H1 (cell line): Measurements from ENCODE around the gene SUCLG2. TPM values are rescaled to one million over a fixed set of nuclear protein-coding genes. Genes with fewer than 3 reads are reported as not detected.

Experiments
- CTCF ChIA-PET: fragments of 300-600 bp; sonication (Branson Sonifier 250); formaldehyde crosslinking; loops from one replicate; lab custom pipeline; 2021; ENCODE audit not compliant: partially characterized antibody; lab: Charles Lee
- POLR2A ChIA-PET: fragments of 300-600 bp; sonication (Branson Sonifier 250); formaldehyde crosslinking; loops from one replicate; lab custom pipeline; 2021; ENCODE audit warnings: inconsistent platforms; ENCODE audit not compliant: partially characterized antibody; lab: Charles Lee
- DNase-seq, 2 experiments: peaks; one replicate each; pipeline versions ENCODE4 v3.0.0 to v3.0.0-alpha.2; 2010 to 2022; ENCODE audit warnings: low spot score in 2 of 2, low read depth in 1 of 2, mixed read lengths in 1 of 2
- FAIRE-seq: peaks from 2 replicates; lab custom pipeline; 2011; peaks lifted over from hg19 to GRCh38; lab: Jason Lieb, UNC
- H2AFZ ChIP-seq: 2 replicates; pipeline ENCODE4 v1.8.1; 2012; ENCODE audit warnings: low read length, inconsistent platforms
- H2AK5ac ChIP-seq: 2 replicates; pipeline ENCODE4 v1.6.1; 2013; ENCODE audit warnings: low read depth, low read length
- H2BK120ac ChIP-seq: replicated peaks from 2 replicates; pipeline ENCODE3; 2013; ENCODE audit warnings: low read depth, low read length, inconsistent platforms
- H2BK12ac ChIP-seq: 2 replicates; pipeline ENCODE4 v1.6.1; 2013; ENCODE audit warnings: low read depth, low read length
- H2BK15ac ChIP-seq: 2 replicates; pipeline ENCODE4 v1.6.1; 2013; ENCODE audit warnings: low read length
- H2BK20ac ChIP-seq: 2 replicates; pipeline ENCODE4 v1.6.1; 2013; ENCODE audit warnings: low read length
- H2BK5ac ChIP-seq: 2 replicates; pipeline ENCODE4 v1.6.1; 2013; ENCODE audit warnings: low read depth, low read length
- H3K14ac ChIP-seq: 2 replicates; pipeline ENCODE4 v1.6.1; 2013; ENCODE audit warnings: inconsistent platforms; ENCODE audit not compliant: insufficient read length
- H3K18ac ChIP-seq: 2 replicates; pipeline ENCODE4 v1.6.1; 2013; ENCODE audit warnings: low read length; ENCODE audit errors: extremely low read depth
- H3K23ac ChIP-seq: 2 replicates; pipeline ENCODE4 v1.6.1; 2013; ENCODE audit warnings: inconsistent platforms; ENCODE audit not compliant: insufficient read length
- H3K23me2 ChIP-seq: 2 replicates; pipeline ENCODE4 v1.6.1; 2013; ENCODE audit warnings: low read depth, low read length
- H3K27ac ChIP-seq: 2 replicates; pipeline ENCODE4 v1.6.1; 2011; ENCODE audit warnings: low read depth, low read length, inconsistent platforms
- H3K27me3 ChIP-seq, 4 experiments: replicated peaks in 1 of 4; 1 replicate in 1 of 4; 2 replicates in 3 of 4; pipeline versions ENCODE4 v1.6.1 to v1.8.1; 2011 to 2013; ENCODE audit warnings: low read length in 3 of 4, mild to moderate bottlenecking in 3 of 4, inconsistent platforms in 2 of 4, mixed read lengths in 2 of 4, moderate library complexity in 1 of 4; ENCODE audit not compliant: control insufficient read depth in 3 of 4, insufficient read depth in 3 of 4; ENCODE audit errors: extremely low read depth in 1 of 4
- H3K36me3 ChIP-seq, 4 experiments: 2 replicates each; pipeline versions ENCODE4 v1.6.1 to v1.8.1; 2011 to 2013; ENCODE audit warnings: mild to moderate bottlenecking in 4 of 4, low read length in 3 of 4, moderate library complexity in 2 of 4, control low read depth in 1 of 4, inconsistent platforms in 1 of 4; ENCODE audit not compliant: insufficient read depth in 4 of 4, control insufficient read depth in 2 of 4
- H3K4ac ChIP-seq: replicated peaks from 2 replicates; pipeline ENCODE3; 2013; ENCODE audit warnings: low read length, low read depth, mixed read lengths, inconsistent platforms; ENCODE audit not compliant: insufficient read length
- H3K4me1 ChIP-seq, 4 experiments: replicated peaks in 1 of 4; 1 replicate in 1 of 4; 2 replicates in 3 of 4; pipeline versions ENCODE4 v1.6.1 to v1.8.1; 2011 to 2013; ENCODE audit warnings: low read length in 3 of 4, inconsistent platforms in 2 of 4, mixed read lengths in 1 of 4; ENCODE audit not compliant: insufficient read depth in 4 of 4, control insufficient read depth in 3 of 4
- H3K4me2 ChIP-seq, 2 experiments: 2 replicates each; pipeline versions ENCODE4 v1.6.1 to v1.8.1; 2011 to 2013; ENCODE audit warnings: low read depth in 2 of 2, low read length in 2 of 2, control low read depth in 1 of 2, inconsistent platforms in 1 of 2, mild to moderate bottlenecking in 1 of 2; ENCODE audit not compliant: insufficient read depth in 1 of 2
- H3K4me3 ChIP-seq, 4 experiments: fragments of 200-600, 300-600 bp in 1 of 4; sonication (generic), shearing (Covaris generic), sonication (Bioruptor Twin) in 1 of 4; 2 replicates each; pipeline versions ENCODE4 v1.5.1 to v1.8.1; 2011 to 2016; ENCODE audit warnings: low read length in 4 of 4, low read depth in 3 of 4, control low read depth in 2 of 4, inconsistent platforms in 2 of 4, mild to moderate bottlenecking in 2 of 4, mixed read lengths in 1 of 4, moderate library complexity in 1 of 4; ENCODE audit not compliant: insufficient read depth in 2 of 4; ENCODE audit errors: extremely low read depth in 1 of 4
- H3K56ac ChIP-seq: replicated peaks from 2 replicates; pipeline ENCODE3; 2013; ENCODE audit warnings: low read depth, mild to moderate bottlenecking, mixed read lengths, low read length, inconsistent platforms; ENCODE audit not compliant: insufficient read length
- H3K79me1 ChIP-seq: 2 replicates; pipeline ENCODE4 v1.6.1; 2013; ENCODE audit warnings: low read depth, low read length, control low read depth
- H3K79me2 ChIP-seq, 2 experiments: 2 replicates each; pipeline versions ENCODE4 v1.6.1 to v1.8.1; 2012 to 2013; ENCODE audit warnings: low read length in 2 of 2, mild to moderate bottlenecking in 2 of 2, inconsistent platforms in 1 of 2; ENCODE audit not compliant: insufficient read depth in 2 of 2, control insufficient read depth in 1 of 2
- H3K9ac ChIP-seq, 4 experiments: replicated peaks in 1 of 4; 1 replicate in 1 of 4; 2 replicates in 3 of 4; pipeline versions ENCODE4 v1.6.1 to v1.8.1; 2011 to 2013; ENCODE audit warnings: low read depth in 3 of 4, low read length in 3 of 4, control low read depth in 2 of 4, mild to moderate bottlenecking in 2 of 4, moderate library complexity in 2 of 4, inconsistent platforms in 1 of 4; ENCODE audit errors: extremely low read depth in 1 of 4
- H3K9me3 ChIP-seq, 2 experiments: 2 replicates each; pipeline versions ENCODE4 v1.6.1 to v1.8.1; 2012 to 2013; ENCODE audit warnings: mild to moderate bottlenecking in 2 of 2, moderate library complexity in 2 of 2, control low read depth in 1 of 2, inconsistent platforms in 1 of 2, low read depth in 1 of 2, low read length in 1 of 2, mixed read lengths in 1 of 2; ENCODE audit not compliant: insufficient read depth in 2 of 2
- H4K20me1 ChIP-seq, 2 experiments: replicated peaks in 1 of 2; 2 replicates each; pipeline versions ENCODE3 to v1.8.1; 2011 to 2013; ENCODE audit warnings: inconsistent platforms in 2 of 2, low read length in 2 of 2, mild to moderate bottlenecking in 1 of 2; ENCODE audit not compliant: insufficient read depth in 2 of 2, control insufficient read depth in 1 of 2
- H4K5ac ChIP-seq: 2 replicates; pipeline ENCODE4 v1.6.1; 2013; ENCODE audit warnings: low read length, low read depth, mixed read lengths, inconsistent platforms; ENCODE audit not compliant: insufficient read length
- H4K8ac ChIP-seq: 2 replicates; pipeline ENCODE4 v1.8.0; 2013; ENCODE audit warnings: mild to moderate bottlenecking, moderate library complexity, low read length, inconsistent platforms; ENCODE audit not compliant: insufficient read depth; ENCODE audit errors: extremely low read depth
- H4K91ac ChIP-seq: replicated peaks from 2 replicates; pipeline ENCODE3; 2013; ENCODE audit warnings: low read length, mixed read lengths, inconsistent platforms; ENCODE audit not compliant: insufficient read length
- CEBPB ChIP-seq: IDR thresholded peaks from 2 replicates; pipeline ENCODE4 v1.6.1; 2012; ENCODE audit warnings: low read depth, low read length
- CHD2 ChIP-seq: IDR thresholded peaks from 2 replicates; pipeline ENCODE4 v1.6.1; 2012; ENCODE audit warnings: low read length, improper control_type of control experiment
- GABPA ChIP-seq: IDR thresholded peaks from 2 replicates; pipeline ENCODE4 v1.6.1; 2011; ENCODE audit warnings: mild to moderate bottlenecking, low read length, moderate library complexity, borderline replicate concordance; ENCODE audit not compliant: insufficient read depth
- NRF1 ChIP-seq: IDR thresholded peaks from 2 replicates; pipeline ENCODE4 v1.6.1; 2011; ENCODE audit warnings: mild to moderate bottlenecking, low read depth, low read length, improper control_type of control experiment
- POLR2AphosphoS5 ChIP-seq: IDR thresholded peaks from 2 replicates; pipeline ENCODE4 v1.6.1; 2011; ENCODE audit warnings: low read depth, low read length
- POU5F1 ChIP-seq: IDR thresholded peaks from 2 replicates; pipeline ENCODE4 v1.6.1; 2011; ENCODE audit warnings: low read depth, mild to moderate bottlenecking, low read length, moderate library complexity
- TAF7 ChIP-seq: optimal IDR thresholded peaks from 2 replicates; pipeline ENCODE3; 2011; ENCODE audit warnings: low read depth, mild to moderate bottlenecking, inconsistent platforms, low read length, moderate library complexity, borderline replicate concordance
- TCF12 ChIP-seq: IDR thresholded peaks from 2 replicates; pipeline ENCODE4 v1.6.1; 2011; ENCODE audit warnings: low read depth, mild to moderate bottlenecking, low read length
- WGBS, 2 experiments: shearing (Covaris generic) in 1 of 2; methylation state at CpG; one replicate each; pipeline versions ENCODE4 v1.1.6 to v1.1.7; 2013 to 2015; ENCODE audit warnings: low lambda C conversion rate in 2 of 2, mixed read lengths in 2 of 2, inconsistent platforms in 1 of 2, low coverage in 1 of 2, missing lambda C conversion rate in 1 of 2; ENCODE audit not compliant: insufficient replicate concordance in 2 of 2, insufficient coverage in 1 of 2, insufficient read length in 1 of 2; ENCODE audit errors: extremely low coverage in 1 of 2, missing lambda C conversion rate in 1 of 2; 5-methylcytosine and 5-hydroxymethylcytosine counted together
- polyA plus RNA-seq, 7 experiments: library from polyadenylated mRNA; depleted of rRNA in 3 of 7; stranded (reverse) in 5 of 7; unstranded in 2 of 7; fragments of >200 nt in 5 of 7; fragments of 200-250 nt in 2 of 7; gene quantifications; 1 replicate in 5 of 7; 2 replicates in 1 of 7; 4 replicates in 1 of 7; pipeline versions ENCODE4 v1.2.1 to v1.2.3, GENCODE V29; 2011 to 2013; ENCODE audit warnings: missing spikeins in 2 of 7, mixed read lengths in 2 of 7
- total RNA-seq: library from RNA; stranded (reverse); fragmentation: NEBNext Ultra II Directional; extraction: Animal tissue kit (Norgen Biotek cat#: 25700); gene quantifications from 2 replicates; pipeline ENCODE4 v1.2.1, GENCODE V29; 2021
- TF ChIP-seq, protein P1 (sequence below), 3 experiments: IDR thresholded peaks; 1 replicate in 2 of 3; 2 replicates in 1 of 3; pipeline versions ENCODE4 v1.5.1 to v1.6.1; 2011; ENCODE audit warnings: low read length in 3 of 3, mild to moderate bottlenecking in 3 of 3, inconsistent platforms in 2 of 3, low read depth in 1 of 3, moderate library complexity in 1 of 3; ENCODE audit not compliant: insufficient read depth in 1 of 3; ENCODE audit errors: control extremely low read depth in 1 of 3
- TF ChIP-seq, protein P2 (sequence below): IDR thresholded peaks from 2 replicates; pipeline ENCODE4 v1.6.1; 2012; ENCODE audit warnings: low read length, inconsistent platforms

Gene SUCLG2
- total and polyA plus RNA-seq, 2 of the 8 experiments (the other 6 are each of a cell fraction or from before 2014, with no cell fraction given), result 12.9 to 46.2 TPM

DNA sequence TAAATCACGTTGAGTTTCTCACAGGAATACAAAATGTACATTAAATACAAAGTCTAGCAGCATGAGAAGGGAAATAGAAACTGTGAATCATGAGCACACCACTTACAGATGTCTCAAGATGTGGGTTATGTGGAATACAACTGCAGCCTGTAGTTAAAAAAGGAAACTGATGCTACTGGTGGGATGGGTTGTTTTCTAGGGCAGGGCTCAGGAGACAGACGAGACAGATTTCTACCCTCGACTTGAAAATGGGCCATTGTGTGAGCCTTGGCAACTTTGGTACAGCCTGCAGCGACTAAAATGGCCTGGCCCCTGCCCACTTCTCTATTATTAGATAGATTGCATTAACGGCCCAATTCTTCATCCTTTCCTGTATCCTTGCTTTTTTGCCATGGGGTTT lies 293.1 kb downstream of the SUCLG2 start:
- Histone ChIP-seq H3K4me2 (no peak overlapping the region), H3K27ac (no peak overlapping the region), H4K5ac (no peak overlapping the region), H2BK20ac (no peak overlapping the region), H2BK12ac (no peak overlapping the region), H4K8ac (no peak overlapping the region), H2AFZ (no peak overlapping the region), H2BK5ac (no peak overlapping the region), H3K56ac (no peak overlapping the region), H3K14ac (no peak overlapping the region), H3K4me1 (peaks cover 0 to 3% (median 0%) of the 10 kb centered on the region in 4 experiments; a peak in 2 of 7 replicates), H3K18ac (no peak overlapping the region), H2BK15ac (no peak overlapping the region), H4K20me1 (no peaks in the 10 kb centered on the region), H3K36me3 (no peaks in the 10 kb centered on the region), H3K23me2 (no peaks in the 10 kb centered on the region), H3K4me3 (no peak overlapping the region), H3K27me3 (no peaks in the 10 kb centered on the region), H3K9ac (no peak overlapping the region), H3K4ac (no peak overlapping the region), H3K79me1 (no peaks in the 10 kb centered on the region), H3K79me2 (no peaks in the 10 kb centered on the region), H2AK5ac (no peak overlapping the region), H3K9me3 (no peaks in the 10 kb centered on the region), H2BK120ac (no peak overlapping the region), H3K23ac (no peak overlapping the region), H4K91ac (no peak overlapping the region)
- 92% methylated on average over 5 of the region's 5 CpGs; no CpG with 5 or more reads in 1 of the 2 experiments for WGBS, 2 experiments
- CTCF ChIA-PET, result interaction anchor here (2.2 kb wide), 1 partner anchor 247 kb away, joined by 8 read pairs; no protein-coding TSS in a partner anchor
- POLR2A ChIA-PET, result no interaction called here
- no peak for FAIRE-seq
- no peak for DNase-seq
- TF ChIP-seq NRF1 (no peak), GABPA (no peak), CHD2 (no peak), CEBPB (no peak), POU5F1 (no peak), POLR2AphosphoS5 (no peak), TCF12 (no peak), TAF7 (no peak)
- TF ChIP-seq, protein P1, sequence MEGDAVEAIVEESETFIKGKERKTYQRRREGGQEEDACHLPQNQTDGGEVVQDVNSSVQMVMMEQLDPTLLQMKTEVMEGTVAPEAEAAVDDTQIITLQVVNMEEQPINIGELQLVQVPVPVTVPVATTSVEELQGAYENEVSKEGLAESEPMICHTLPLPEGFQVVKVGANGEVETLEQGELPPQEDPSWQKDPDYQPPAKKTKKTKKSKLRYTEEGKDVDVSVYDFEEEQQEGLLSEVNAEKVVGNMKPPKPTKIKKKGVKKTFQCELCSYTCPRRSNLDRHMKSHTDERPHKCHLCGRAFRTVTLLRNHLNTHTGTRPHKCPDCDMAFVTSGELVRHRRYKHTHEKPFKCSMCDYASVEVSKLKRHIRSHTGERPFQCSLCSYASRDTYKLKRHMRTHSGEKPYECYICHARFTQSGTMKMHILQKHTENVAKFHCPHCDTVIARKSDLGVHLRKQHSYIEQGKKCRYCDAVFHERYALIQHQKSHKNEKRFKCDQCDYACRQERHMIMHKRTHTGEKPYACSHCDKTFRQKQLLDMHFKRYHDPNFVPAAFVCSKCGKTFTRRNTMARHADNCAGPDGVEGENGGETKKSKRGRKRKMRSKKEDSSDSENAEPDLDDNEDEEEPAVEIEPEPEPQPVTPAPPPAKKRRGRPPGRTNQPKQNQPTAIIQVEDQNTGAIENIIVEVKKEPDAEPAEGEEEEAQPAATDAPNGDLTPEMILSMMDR (IDR thresholded peaks at IDR 0.05; ENCODE audit: control extremely low read depth in 1 of 3, insufficient read depth in 1 of 3, low read depth in 1 of 3, low read length in 3 of 3), result no peak
- TF ChIP-seq, protein P2, sequence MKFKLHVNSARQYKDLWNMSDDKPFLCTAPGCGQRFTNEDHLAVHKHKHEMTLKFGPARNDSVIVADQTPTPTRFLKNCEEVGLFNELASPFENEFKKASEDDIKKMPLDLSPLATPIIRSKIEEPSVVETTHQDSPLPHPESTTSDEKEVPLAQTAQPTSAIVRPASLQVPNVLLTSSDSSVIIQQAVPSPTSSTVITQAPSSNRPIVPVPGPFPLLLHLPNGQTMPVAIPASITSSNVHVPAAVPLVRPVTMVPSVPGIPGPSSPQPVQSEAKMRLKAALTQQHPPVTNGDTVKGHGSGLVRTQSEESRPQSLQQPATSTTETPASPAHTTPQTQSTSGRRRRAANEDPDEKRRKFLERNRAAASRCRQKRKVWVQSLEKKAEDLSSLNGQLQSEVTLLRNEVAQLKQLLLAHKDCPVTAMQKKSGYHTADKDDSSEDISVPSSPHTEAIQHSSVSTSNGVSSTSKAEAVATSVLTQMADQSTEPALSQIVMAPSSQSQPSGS, result no peak
